Forelimb muscle (tissue), 1 donor: Measurements from ENCODE around the gene CINP. TPM values are rescaled to one million over a fixed set of nuclear protein-coding genes. Genes with fewer than 3 reads are reported as not detected.
"Not testable (repeated sequence)": the region's sequence is repeated elsewhere in the genome, so short reads cannot be mapped to it uniquely, and the experiment has no call there.

Experiments used
- DNase-seq: peaks from one replicate; pipeline ENCODE4 v3.0.0-alpha.2; 2013; ENCODE audit warnings: low read depth
- polyA plus RNA-seq: library from polyadenylated mRNA; unstranded; fragments of 120-200 nt; gene quantifications from one replicate; pipeline ENCODE4 v1.2.1, GENCODE V29; 2013; ENCODE audit not compliant: insufficient read length

CINP gene
- polyA plus RNA-seq, 1 donor = 31.8 TPM

GRCh38 chr14:102353126-102353619, 9.5 kb downstream of the CINP start:
- no peak for DNase-seq

GRCh38 chr14:102352213-102352612, 10.5 kb downstream of the CINP start:
- DNase-seq = no peak

- DNase-seq = not testable (repeated sequence)
Measured at GRCh38 chr14:102351593-102351992, 11.1 kb downstream of the CINP start.

DNA sequence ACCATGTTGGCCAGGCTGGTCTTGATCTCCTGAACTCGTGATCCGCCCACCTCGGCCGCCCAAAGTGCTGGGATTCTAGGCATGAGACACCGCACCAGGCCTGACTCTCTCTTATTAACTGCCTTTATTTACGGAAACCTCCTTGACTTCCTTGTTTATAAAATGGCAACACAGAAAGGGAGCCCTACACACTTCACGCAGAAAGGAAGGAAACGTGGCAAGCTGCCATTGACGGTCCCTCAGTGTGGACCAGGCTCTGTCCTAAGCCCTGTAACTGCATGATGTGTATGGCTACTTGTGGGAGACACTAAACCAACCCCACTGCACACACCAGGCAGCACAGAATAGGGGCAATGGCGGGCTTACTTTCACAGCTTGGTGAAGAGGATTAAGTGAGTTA, 11.7 kb downstream of the CINP start:
- no peak for DNase-seq

GRCh38 chr14:102348376-102348775, 14.3 kb downstream of the CINP start:
- DNase-seq = no peak

DNA sequence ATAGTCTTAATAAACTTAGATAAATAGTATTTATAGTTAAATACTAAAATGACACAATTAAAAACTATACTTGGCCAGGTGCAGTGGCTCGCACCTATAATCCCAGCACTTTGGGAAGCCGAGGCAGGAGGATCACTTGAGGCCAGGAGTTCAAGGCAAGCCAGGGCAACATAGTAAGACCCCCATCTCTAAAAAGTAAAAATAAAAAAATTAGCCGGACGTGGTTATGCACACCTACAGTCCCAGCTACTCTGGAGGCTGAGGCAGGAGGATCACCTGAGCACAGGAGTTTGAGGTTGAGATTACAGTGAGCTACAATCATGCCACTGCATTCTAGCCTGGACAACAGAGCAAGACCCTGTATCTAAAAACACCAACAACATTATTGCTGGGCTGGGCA, 16.0 kb downstream of the CINP start:
- no peak for DNase-seq

DNA sequence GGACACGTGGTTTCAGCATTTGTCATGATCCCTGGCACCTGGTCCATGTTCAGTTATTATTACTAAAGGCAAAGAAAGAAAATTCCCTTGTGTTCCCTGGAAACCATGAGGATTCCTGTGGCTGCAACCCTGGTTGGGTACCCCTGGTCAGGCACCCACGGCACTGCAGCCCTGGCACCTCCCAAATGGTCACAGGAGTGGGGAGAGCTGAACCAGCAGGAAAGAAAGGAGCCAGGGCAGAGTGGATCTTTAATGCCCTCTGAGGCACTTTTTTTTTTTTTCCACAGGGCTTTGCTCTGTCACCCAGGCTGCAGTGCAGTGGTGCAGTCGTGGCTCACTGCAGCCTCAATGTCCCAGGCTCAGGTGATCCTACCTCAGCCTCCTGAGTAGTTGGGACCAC, 17.5 kb downstream of the CINP start:
- no peak for DNase-seq

DNA sequence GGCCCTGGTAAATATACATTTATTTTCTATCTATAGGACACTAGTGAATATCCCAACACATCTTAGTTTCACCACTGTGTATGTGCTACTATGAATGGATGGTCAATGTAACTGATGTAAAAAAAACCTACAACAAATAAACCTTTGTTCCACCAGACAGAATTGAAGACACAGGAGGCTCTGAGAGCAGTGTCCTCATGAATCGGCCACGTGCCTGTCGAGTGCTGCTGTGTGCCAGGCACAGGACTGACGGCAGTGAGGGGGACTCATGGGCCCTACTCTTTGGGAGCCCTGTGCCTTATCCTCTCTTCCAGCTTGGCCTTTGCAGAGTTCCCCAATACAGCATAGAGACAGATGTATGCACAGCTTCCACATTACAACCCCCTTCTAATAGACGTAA, 18.2 kb downstream of the CINP start:
- no peak for DNase-seq

DNA sequence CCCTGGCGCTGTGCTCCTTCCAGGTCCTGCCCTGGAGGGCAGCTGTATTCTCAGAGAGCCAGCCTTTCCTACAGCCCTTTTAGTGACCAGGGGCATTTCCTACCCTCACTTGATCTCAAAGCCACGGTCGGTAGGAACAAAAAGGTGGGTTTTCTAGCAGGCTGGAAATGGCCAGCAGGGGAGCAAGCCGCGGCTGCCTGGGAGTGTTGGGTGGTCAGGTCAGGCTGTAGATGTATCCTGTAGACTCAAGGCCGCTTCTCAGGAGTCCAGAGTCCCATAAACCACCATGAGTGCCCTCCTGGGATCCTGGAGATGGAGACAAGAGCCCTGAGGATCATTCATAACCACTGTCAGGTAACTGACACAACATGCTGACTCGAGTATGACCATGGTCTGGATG, 18.6 kb downstream of the CINP start:
- DNase-seq = no peak

- no peak for DNase-seq
Measured at GRCh38 chr14:102342238-102342637, 20.5 kb downstream of the CINP start.

- no peak for DNase-seq
Measured at GRCh38 chr14:102341566-102341965, 21.1 kb downstream of the CINP start.

- DNase-seq = no peak
Measured at GRCh38 chr14:102338724-102339123, 24.0 kb downstream of the CINP start.

- no peak for DNase-seq
Measured at GRCh38 chr14:102335163-102335562, 27.5 kb downstream of the CINP start.

DNA sequence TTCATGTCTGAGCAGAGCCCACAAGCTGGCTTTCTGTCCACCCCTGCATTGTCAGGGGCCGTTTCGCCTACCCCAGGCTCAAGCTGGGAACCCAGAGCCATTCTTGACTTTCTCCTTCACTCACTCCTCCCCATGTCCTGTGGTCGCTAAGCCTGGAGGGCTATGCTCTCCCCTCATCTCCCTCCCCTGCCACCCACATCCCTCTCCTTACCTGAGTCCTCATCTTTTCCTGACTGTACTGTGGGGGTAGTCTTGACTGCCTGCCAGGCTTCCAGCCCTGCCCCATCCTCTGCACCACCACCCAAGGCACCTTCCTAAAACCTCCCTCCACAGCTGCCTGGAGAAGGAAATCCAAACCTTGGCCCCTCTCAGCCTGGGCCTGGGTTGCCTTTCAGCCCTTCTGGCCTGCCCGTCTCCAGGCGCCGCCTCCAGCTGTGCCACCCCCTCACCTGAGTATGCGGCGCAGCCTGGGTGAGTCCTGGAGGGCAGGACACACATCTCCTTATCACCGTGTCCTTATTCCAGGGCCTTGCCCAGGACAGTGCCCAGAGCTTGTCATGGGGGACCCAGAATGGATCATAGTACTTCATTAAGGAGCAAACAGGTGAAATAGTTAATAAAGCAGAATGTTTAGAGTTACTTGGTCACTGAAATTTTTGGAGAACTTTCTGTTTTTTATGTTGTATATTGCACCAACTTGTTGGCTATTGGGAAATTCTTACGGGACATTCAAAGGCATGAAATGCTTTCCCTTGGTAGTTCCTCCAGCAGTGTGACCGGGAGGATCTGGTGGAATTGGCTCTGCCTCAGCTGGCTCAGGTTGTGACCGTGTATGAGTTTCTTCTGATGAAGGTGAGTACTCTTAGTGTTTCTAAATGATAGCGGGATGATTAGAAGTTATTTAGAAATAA, 28.6 kb downstream of the CINP start:
- DNase-seq = no peak

DNA sequence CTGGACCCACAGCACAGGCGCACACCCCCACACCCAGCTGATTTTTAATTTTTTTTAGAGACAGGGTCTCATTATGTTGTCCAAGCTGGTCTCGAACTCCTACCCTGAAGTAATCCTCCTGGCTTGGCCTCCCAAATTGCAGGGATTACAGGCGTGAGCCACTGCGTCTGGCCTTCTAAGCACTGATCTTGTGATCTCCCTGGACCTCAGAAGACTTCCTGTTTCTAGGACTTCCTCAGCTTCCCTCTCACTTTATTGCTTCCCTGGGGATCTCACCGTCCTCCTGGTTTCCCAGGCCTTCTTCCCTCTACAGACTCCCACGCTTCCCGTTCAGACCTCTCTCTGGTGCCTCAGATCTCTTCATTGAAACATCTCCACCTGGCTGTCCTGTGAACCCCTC, 29.3 kb downstream of the CINP start:
- no peak for DNase-seq

- DNase-seq = no peak
Measured at GRCh38 chr14:102330806-102331205, 31.9 kb downstream of the CINP start.

DNA sequence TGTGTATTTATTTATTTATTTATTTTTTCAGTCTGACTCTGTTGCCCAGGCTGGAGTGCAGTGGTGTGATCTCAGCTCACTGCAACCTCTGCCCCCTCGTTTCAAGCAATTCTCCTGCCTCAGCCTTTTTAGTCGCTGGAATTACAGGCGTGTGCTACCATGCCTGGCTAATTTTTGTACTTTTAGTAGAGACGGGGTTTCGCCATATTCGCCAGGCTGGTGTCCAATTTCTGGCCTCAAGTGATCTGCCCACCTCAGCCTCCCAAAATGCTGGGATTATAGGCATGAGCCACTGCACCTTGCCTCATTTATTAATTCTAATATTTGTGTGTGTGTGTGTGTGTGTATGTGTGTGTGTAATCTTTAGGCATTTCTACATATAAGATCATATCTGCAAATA, 33.3 kb downstream of the CINP start:
- not testable (repeated sequence) for DNase-seq

- no peak for DNase-seq
Measured at GRCh38 chr14:102326583-102326982, 36.1 kb downstream of the CINP start.

DNA sequence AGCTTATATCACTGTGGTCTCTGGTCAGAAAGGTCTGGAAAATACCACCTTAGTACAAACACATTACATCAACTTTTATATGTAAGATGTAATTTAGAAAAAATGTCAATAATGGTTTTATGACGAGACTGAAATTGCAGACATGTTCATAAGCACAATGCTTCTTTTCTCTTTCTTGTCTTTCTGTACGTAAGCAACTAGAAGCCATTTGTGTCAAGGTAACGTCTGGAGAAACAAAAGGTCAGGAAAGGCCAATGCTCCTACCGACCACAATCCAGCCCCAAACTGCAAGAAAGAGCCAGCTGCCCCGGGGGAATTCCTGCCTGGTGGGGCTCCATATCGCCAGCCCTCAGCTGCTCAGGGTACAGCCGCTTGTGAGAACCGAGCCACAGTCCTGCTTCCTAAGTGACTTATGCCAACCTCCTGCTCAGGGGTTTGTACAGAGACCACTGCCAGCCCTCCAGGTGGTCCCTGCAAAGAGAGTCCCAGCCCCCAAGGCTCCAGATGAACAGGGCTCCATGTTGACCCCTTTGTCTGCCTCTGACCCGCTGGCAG, 36.8 kb downstream of the CINP start:
- no peak for DNase-seq

- no peak for DNase-seq
Measured at GRCh38 chr14:102323102-102323501, 39.6 kb downstream of the CINP start.

DNA sequence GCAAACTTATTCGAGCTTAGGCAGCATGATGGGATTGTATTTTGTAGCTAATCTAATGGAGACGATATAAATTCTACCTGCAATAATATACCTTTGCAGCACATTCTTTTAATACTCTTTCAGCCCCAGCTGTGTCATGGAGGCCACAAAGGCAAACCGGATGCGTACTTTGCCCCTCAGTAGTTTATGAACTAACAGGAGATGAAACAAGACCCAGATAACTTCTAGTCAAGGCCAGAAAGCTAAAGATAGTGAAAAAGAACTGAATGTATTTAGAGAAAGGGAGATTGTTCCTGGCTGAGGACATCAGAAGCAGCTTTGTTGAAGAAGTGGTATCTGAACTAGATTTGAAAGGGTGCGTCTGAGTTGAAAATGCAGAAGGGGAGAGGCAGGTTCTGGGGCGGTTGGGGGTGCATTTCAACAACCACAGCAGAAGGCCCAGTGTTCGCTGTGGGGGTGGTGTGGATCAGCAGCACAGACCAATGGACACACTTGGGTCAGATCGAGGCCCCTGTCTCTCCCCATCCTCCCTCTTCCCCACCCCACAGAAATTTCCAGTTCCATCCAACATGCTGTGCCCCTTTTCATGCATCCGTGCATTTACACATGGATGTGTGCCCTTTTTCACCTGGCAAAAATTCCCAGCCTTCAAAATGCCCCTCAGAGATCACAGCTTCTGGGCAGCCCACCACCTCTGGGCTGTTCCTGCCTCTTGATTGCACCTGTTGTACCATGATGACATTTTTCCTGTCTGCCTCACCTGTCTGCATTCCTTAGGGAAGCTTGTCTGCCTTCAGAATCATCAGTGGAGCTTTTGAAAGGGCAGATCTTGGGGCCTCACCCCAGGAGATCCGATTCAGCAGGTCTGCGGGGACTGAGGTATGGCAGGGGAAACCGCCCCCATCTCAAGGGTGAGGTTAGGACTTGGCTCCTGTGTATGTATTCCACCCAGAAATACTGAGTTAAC, 41.0 kb downstream of the CINP start:
- no peak for DNase-seq
